Left forelimb (tissue), 1 donor: ENCODE results near the gene MMP15.
"Not testable (repeated sequence)": the region's sequence is repeated elsewhere in the genome, so short reads cannot be mapped to it uniquely, and the experiment has no call there.

Experiments used
- DNase-seq: peaks from one replicate; pipeline ENCODE4 v3.0.0-alpha.2; 2018; ENCODE audit warnings: low spot score

MMP15 gene

DNA sequence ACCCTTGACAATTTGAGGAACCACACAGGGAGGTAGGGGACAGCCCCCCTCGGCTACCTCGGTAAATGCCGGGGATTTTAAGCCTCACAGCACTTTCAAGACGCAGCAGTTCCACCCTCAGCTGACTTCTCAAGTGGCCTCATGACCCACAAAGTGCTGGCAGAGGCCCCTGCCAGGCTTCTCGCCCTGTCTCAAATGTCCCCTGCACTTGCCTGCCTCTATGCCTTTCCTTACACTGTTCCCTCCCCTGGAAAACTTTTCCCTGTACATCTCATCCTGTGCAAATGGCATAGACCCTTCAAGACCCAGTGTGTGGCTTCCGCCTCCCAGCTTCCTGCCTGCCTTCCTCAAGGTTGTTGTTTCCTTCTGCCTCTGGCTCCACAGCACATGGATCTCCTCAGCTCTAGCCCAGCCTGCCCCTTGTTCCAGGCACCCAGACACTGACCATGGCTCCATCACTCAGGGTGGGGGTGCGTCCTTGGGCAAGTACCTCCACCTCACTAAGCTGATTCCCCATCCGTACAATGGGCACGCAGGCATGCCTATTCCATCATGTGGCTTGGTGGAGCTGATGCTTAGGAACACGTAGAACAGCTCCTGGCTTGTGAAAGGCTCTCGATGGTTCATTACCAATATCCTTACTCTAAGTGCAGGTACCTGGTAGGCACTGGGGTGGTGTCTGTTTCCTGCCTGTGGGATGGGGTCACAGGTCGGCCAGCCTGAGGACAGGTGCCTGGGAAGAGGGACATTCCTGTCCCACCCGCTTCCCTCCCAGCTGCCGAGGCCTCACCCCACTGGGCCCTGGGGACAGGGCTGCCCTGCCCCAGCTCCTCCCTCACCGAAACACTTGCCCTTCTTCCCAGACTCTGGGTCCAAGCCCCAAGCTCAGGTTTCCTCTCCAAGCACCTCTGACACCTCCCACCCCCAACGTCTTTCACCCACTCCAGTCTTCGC, 24.0 kb downstream of the MMP15 start:
- DNase-seq = no peak

DNA sequence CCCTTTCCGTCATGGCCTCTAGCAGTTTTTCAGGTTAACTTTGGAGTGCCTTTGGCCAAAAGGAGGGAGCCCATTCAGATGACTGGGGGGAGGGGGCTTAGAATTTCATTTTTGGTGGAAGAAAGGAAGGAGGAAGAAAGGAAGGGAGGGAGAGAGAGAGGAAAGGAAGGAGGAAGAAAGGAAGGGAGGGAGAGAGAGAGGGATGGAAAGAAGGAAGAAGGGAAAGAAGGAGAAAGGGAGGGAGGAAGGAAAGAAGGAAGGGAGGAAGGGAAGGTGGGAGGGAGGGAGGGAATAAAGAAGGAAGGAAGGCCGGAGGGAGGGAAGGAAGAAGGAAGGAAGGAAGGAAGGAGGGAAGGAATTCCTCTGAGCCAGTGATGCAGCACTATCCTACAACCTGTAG, 25.7 kb downstream of the MMP15 start:
- DNase-seq = no peak

DNA sequence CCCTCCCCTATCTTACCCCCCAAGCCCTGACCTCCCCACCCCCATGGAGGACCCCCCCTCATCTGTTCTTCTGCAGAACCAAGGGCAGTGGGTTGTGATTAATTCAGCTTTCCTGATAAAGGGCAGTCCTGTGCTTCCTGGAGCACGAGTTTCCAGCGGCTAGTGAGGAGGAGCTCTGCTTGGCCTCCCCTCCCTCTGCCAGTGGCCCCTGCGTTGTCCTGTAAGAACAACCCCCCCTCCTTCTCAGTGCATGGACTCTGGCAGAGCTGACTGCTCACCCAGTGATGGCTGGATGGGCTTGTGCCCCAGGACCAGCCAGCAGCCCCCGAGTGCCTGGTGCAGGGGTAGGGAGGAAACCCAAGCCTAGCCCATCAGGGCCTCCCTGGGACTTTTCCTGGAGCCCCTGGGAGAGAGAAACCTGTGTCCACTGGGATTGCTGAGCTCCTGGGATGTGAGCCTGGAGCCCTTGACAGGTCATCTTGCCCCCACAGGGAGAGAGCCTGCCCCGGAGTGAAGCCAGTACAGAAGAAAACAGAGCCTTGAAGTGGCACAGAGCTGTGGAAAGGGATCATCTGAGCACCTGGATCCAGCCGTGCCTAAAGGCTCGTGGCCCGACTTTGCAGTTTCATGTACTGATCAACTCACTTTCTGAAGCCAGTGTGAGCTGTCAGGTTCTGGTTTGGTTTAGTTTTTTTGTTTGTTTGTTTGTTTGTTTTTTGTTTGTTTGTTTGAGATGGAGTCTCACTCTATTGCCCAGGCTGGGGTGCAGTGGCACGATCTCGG, 26.5 kb downstream of the MMP15 start:
- no peak for DNase-seq

DNA sequence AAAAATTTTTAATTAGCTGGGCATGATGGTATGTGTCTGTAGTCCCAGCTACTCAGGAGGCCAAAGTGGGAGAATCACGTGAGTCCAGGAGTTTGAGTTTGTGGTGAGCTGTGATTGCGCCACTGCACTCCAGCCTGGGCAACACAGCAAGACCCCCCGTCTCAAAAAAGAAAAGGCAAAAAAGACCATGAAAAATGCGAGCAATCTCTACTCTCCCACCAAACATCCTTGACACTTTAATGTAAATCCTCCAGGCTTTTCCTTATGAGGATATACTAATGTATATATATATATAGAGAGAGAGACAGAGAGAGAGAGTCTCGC, 28.1 kb downstream of the MMP15 start:
- no peak for DNase-seq

DNA sequence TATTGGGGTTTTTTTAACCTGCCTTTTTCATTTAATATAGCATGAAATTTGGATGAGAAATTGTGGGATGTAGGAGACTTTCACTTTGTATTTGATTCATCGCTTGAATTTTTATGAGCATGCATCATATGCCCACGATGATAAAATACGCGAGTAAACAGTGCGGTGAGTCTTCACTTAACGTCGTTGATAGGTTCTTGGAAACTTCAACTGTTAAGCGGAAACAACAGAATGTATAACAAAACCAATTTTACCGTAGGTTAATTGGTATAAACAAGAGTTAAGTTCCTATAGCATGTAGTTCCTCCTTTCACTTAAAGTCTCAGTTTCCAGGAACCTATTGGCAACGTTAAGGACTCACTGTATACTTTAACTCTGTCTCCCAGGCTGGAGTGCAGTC, 28.7 kb downstream of the MMP15 start:
- no peak for DNase-seq

DNA sequence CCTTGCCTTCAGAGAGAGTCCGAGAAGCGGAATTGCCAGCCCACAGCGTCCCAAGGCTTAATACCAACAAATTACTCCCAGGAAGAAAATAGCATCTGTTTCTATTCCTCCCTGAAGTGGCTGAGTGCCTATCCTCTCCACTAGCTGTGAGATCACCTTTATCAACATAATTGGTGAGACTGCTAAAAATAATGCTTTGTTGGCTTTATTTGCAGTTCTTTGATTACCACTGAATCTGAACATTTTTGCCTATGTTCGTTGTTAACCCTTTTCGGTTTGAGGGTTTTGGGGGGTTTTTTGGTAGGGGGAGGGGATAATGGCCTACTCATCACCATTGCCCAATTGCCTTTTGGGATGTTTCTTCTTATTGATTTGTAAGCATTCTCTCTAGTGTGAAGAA, 31.0 kb downstream of the MMP15 start:
- DNase-seq = no peak

DNA sequence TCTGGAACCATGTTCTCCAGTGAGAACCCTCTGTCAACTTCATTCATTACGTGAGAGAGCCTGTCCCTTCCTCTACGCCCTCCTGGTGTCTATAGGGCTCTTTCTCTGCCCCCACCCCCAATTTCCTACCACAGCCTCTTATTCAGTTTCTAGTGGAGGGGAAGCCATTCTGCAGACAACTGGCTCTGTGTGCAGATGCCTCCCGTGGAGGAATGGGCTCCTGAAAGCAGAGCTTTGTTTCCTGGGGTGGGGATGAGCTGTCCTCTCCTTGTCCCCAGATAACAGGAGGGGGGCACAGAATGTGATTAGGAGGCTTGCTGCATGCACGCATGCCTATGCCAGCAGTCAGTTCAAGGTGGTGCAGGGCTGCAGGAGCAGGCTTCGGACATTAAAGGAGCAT, 31.6 kb downstream of the MMP15 start:
- no peak for DNase-seq

DNA sequence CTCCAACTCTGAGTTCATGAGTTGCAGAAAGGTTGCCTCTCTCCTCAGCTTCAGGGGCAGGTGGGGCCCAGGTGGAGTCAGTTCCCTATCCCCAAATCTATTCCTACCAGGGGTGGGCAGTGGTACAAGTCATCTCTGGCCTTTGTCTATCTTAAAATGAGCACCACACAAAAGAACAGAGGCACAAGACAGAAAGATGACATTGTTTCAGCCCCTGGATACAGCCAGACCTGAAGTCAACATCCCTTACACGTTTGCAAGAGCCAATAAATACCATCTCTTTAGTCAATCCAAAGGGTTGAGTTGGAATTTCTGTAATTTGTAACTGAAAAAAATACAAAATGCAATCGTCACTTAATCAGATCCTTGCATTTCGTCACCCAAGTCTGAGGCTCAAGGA, 32.2 kb downstream of the MMP15 start:
- DNase-seq = no peak

DNA sequence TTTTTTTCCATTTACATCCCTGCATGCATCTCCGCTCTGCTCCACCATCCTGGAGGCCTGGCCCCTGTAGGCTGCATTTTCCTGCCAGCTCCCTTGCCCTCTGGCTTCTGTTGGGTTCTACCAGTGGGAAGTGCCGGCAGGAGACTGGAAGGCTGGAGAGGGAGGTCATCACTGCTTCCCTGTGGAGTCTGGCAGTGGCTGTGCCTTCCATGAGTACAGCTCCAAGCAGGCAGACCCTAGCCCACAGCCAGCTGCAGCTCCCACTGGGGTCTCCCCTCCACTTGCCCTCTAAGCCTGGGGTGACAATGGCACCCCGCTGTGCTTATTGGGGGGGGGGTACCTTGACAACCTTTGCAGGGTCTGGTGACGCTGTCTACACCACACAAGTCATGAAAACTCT, 37.3 kb downstream of the MMP15 start:
- DNase-seq = no peak

DNA sequence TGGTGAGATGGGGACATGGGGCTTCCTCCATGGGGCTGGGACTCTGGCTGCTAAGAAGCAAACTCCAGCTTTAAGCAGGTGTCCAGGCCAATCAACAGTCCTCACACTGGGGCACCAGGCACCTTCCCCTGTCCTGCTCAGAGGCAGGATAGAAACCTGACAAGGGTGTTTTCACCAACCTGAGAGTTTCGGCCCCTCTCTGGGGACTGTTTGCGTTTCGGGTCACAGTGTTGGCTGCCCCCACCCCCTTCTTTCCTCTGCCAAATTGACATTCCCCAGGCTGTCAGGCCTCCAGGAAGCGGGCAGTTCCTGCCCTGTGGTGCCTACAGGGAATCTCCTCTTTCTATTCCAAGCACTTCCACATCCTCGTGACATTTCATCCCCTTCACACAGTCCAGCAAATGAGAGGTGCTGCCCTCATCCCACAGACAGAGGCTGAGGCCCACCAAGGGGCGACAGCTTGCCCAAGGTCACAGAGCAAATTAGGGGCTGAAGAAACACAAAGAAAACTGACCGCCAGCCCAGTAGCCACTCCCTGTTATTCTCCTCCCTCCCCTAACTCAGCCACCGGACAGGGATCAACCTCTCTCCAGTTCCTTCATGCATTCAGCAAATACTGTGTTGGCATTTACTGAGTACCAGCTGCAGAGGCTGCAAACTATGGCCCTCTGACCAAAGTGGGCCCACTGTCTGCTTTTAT, 38.0 kb downstream of the MMP15 start:
- no peak for DNase-seq

DNA sequence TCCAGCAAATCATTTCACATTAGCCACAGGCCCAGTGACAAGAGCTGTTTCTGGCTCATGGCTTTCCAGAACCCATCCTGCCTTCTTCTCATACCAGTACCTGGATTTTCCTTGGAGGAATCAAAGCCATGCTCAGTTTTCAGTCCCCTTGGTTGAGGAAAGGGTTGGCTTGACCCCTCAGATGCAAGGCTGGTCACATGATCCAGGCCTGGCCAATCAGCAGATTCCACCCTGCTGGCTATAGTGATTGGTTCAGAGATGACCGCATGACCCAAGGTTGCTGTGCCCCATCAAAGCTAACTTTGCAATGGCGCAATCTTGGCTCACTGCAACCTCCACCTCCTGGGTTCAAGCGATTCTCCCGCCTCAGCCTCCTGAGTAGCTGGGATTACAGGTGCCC, 45.0 kb downstream of the MMP15 start:
- no peak for DNase-seq

DNA sequence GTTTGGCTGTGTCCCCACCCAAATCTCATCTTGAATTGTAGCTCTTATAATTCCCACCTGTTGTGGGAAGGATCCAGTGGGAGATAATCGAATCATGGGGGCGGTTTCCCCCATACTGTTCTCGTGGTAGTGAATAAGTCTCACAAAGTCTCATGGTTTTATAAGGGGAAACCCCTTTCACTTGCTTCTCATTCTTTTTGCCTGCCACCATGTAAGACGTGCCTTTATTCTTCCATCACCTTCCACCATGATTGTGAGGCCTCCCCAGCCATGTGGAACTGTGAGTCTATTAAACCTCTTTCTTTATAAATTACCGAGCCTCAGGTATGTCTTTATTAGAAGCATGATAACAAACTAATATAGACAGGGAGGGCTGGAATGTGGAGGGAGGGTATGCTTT, 46.6 kb downstream of the MMP15 start:
- DNase-seq = not testable (repeated sequence)

DNA sequence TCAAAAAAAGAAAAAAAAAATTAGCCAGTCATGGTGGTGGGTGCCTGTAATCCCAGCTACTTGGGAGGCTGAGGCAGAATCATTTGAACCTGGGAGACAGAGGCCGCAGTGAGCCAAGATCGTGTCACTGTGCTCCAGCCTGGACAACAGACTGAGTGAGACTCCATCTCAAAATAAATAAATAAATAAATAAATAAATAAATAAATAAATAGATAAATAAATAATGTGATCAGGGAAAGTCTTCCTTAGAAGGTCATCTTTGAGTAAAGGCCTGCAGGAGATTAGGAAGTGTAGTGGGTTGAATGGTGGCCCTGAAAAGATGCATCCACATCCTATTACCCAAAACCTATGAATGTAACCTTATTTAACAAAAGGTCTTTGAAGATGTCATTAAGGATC, 47.5 kb downstream of the MMP15 start:
- not testable (repeated sequence) for DNase-seq

DNA sequence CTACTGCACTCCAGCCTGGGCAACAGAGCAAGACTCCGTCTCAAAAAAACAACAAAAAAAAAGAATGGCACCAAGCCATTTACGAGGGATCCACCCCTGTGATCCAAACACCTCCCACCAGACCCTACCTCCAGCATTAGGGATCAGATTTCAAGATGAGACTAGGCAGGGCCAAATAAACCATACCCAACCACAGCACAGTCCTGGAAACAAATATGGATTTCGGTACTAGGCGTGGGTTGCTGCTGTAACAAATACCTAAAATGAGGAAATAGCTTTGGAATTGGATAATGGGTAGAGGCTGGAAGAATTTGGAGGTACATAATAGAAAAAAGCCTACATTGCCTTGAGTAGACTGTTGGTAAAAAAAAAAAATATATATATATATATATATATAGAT, 49.1 kb downstream of the MMP15 start:
- DNase-seq = no peak

DNA sequence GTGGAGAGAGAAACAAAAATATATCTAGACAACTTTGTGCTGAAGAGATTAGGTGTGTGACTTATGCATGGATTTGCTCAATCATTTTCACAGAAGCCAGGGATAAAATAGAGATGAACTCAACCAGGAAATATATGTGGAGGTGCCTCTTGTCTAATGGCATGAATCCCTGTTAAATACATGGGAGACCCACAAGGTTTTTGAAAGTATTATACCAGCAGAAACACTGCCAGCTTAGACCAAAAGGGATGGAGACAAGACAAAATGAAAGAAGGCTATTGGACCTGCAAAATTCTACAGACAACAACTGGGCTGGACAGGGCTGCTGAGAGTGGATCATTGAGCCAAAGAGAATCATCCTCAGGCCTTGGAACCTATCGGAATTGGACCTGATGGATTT, 51.0 kb downstream of the MMP15 start:
- no peak for DNase-seq

DNA sequence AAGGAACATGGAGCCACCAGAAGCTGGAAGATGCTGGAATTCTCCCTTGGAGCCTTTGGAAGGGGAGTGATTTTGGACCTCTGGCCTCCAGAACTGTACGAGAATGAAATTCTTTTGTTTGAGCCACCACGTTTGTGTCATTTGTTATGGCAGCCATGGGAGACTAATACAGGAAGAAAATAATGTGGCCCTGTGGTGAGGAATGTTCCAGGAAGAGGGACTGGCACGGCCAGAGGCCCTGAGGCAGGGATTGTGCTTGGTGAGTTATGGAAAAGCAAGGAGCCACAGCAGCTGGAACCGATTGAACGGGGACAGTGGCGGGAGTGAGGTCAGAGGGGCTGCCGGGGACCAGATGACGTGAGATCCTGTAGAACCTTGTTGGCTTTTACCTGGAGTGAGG, 52.2 kb downstream of the MMP15 start:
- no peak for DNase-seq

DNA sequence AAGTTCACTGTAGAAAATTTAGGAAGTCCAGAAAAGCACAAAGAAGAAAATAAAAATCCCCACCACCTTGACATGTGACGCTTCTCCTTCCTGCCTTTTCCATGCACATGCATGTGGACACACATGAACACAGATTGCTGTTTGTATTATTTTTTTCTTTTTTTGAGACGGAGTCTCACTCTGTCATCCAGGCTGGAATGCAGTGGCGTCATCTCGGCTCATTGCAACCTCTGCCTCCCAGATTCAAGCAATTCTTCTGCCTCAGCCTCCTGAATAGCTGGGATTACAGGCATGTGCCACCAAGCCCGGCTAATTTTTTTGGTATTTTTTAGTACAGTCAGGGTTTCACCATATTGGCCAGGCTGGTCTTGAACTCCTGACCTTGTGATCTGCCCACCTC, 55.1 kb downstream of the MMP15 start:
- DNase-seq = not testable (repeated sequence)

DNA sequence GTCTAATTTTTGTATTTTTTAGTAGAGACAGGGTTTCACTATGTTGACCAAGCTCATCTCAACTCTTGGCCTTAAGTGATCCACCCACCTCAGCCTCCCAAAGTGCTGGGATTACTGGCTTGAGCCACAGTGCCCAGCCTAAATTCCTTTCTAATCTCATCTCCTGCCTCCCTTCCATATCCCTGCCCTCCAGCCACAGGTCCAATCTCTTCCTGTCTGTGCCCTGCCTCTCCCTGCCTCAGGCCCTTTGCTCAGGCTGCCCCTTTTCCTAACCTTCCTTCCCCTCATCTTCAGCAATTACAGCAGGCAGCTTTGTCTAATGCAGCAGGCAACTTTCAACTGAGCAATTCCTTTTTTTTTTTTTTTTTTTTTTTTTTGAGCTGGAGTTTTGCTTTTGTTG, 56.8 kb downstream of the MMP15 start:
- no peak for DNase-seq

DNA sequence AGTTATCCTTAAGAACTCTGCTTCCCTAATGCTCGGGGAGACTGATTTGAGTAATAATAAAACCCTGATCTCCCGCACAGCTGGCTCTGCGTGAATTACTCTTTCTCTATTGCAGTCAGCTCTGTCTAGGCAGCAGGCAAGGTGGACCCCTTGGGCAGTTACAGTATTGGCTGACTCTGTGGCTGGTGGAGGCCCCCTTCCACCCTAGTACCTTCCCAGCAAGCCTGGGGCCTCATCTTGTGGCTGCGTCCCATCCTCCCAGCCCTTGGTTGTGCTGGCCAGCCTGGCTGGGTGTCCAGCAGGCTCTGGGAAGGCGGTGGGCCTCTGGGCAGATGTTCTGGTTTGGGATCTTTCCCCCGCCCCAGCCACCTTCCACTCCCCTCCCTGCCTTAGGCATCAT, 59.1 kb downstream of the MMP15 start:
- DNase-seq = no peak

DNA sequence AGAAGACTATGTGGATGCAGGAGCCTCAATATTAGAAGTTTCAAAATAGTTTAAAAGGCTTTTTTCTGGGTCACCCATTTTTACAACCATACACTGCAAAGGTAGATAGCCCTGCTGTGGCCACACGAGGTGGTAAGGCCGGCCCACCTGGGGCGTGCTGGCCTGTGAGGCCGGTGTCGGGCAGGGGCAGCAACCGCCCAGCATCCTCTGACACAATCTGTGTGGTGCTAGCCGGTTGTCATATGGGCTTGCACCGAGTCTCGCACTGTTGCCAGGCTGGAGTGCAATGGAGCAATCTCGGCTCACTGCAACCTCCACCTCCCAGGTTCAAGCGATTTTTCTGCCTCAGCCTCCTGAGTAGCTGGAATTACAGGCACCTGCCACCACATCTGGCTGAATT, 59.6 kb downstream of the MMP15 start:
- DNase-seq = no peak

DNA sequence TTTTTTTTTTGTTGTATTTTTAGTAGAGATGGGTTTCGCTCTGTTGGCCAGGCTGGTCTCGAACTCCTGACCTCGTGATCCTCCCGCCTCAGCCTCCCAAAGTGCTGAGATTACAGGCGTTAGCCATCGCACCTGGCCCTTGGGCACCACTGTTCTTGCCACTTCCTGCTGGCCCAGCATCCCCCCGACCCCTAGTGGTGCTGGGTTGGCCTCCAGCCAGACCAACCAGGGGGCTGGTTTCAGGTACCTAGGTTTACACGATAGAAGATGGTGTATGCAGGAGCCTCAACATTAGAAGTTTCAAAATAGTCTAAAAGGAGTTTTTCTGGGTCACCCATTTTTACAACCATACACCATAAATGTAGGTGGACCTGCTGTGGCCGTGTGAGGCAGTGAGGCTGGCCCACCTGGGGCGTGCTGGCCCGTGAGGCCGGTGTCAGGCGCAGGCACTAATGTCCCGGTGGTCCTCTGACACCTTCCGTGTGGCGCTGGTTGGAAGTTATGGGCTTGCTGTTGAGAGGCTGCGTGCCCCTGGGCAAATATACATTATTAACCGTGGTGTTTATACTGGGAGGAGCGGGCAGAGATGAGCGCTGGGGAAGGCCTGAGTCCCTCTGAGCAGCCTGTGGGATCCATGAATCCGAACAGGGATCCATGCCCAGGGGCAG, 60.2 kb downstream of the MMP15 start:
- no peak for DNase-seq
